HG03469 (cell line): ENCODE results near the gene INSIG1.

Experiments
- ATAC-seq: cut with Tn5 transposase; IDR thresholded peaks from one replicate; pipeline ENCODE4 v1.9.1; 2021; ENCODE audit warnings: mild to moderate bottlenecking, moderate library complexity, moderate number of reproducible peaks; ENCODE audit not compliant: unreplicated experiment

INSIG1 gene

DNA sequence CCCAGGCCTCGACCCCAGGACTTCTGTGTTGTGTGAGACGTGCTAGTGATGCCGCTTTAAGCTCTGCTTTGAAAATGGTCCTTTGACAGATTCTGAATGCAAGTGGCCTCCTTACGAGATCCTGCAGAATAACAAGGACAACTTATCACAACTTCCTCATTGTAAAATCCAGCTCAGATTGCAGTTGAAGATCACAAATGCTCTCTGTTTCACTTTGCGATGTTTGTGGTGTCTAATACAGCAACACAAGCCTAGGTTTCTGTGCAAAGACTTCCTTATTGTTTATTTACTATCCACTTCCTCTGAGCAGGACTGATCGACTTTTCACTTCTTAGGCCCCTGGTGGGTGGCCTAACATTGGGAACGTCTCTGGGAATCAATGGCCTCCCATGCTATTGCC, 31.7 kb upstream of the INSIG1 start:
- ATAC-seq = no peak

DNA sequence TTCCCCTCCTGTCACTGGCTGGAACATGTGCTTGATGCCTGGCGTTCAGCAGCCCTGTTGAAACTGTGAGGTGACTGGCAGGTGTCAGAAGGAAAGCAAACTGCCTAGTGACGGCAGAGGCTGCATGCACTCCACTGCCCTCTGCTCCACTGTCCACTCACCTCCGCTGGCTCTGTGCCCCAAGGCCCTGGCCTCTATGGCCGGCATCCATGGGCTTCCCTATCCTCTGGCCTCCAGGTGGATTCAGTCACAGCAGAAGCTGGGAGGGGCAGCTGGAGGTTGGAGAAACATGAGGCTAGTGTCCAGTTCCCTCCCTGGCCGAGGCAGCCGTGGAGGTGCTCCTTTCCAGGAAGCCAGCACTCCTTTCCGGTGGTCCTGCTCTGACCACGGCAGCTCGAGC, 31.2 kb upstream of the INSIG1 start:
- ATAC-seq = no peak

DNA sequence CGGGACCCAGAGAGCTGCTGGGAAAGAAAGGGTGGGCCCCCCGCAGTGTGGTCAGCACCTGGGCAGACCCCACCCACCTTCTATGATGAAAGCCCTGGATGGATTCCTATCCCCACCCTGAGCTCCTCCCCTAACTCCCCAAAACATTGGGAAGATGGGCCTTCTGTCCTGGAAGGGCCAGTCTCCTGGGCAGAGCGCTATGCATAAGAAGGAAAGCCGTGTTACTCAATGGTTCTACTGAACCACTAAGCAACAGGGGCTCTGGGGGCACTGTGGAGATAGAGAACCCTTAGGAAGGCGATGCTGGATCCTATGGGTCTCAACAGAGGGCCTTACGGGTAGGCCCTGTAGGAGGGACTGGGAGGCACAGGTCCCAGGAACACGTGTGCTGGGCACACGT, 30.7 kb upstream of the INSIG1 start:
- no peak for ATAC-seq

DNA sequence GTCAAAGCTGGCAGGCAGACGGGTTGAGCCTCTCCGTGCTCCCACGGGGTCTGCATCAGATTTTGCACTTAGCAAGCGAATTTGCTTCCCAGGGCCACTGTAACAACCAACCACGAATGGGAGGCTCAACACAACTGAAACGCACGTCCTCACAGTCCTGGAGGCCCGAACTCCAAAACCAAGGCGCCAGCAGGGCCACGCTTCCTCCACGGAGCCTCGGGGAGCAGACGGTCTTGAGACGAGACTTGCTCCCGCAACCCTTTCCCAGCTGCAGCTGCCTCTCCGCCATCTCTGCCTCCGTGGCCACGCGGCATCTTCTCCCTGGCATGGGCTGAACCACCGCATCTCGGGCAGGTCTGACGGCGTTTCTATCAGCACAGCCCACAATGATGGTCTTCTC, 30.2 kb upstream of the INSIG1 start:
- no peak for ATAC-seq

DNA sequence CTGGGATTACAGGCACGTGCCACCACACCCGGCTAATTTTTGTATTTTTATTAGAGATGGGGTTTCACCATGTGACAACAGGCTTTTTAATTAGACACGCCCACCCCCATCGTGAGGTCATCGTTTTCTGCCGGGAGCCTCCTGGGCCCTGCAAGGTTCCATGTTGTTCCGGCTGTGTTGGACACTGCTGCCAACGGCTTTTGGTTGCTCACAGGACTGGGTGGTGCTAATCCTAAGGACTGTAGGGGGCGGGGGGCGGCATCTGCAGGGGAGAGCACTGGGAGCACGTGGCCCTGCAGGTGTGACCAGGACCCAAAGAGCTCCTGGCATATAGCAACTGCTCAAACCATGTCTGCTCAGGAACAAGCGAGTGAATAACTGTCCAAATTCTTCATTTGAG, 29.5 kb upstream of the INSIG1 start:
- ATAC-seq = no peak

DNA sequence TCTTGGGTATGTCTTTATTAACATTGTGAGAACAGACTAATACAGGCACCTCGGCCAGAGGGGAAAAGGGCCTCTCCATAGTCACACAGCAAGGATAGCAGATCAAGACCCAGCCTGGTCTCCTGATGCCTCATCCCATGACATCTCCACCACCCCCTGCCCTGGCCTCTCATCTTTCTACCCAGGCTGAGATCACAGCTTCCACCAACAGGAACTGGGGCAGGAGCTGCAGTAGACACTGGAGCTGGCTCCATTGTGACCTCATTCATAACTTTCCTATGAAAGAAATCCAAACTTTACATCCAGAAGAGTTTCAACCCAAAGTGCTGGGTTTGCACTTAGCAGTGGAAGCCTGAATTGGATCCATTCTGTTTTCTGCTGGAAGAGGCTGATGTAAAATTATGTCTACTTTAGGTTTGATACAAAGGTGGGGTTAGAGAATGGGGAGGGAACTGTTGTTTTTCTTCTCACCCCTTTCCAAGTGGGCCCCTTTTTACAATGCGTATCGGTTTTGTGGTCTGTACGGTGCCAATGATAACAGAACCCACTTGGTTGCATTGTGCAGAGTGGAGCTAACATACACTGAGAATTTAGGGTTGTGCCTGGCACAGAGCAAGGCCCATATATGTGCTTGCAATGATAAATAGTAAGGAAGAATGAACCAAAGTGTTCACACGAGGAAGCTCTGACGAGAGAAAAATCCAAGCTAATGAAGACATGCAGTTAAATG, 28.6 kb upstream of the INSIG1 start:
- ATAC-seq = no peak

DNA sequence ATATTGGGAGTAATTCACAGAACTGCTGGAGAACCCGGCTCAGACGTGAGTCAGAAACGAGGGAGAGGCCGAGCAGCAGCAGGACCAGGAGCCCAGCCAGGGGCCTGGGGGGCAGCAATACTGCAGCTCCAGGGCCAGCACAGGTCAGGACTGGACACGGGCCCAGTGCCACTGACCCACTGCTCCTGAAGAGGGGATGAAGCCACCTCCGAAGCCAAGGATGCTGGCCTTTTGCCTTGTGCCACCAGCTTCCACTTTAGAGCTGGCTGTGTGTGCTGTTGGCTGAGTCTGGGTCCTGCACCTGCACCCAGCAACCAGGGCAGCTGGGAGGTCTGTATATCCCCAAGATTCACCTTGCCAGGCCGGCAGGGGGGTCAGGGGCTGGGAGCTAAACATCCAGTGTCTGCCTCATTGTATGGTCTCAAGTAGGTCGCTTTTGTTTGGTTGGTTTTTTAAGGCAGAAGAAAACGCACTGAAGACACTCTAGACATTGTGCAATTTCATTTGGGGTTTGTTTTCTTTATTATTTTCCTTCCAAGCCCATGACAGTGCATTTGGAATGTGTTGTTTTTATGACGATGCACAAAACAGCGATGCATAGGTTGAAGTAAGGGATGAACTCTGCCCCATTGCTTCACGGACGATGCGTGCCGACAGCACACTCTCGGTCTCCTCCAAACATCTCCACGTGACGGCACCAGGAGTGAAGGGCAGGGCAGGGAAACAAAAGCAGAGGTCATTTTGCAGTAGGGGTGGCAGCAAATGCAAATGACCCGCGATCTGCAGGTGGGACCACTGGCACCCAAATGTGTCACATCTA, 27.7 kb upstream of the INSIG1 start:
- ATAC-seq = no peak

DNA sequence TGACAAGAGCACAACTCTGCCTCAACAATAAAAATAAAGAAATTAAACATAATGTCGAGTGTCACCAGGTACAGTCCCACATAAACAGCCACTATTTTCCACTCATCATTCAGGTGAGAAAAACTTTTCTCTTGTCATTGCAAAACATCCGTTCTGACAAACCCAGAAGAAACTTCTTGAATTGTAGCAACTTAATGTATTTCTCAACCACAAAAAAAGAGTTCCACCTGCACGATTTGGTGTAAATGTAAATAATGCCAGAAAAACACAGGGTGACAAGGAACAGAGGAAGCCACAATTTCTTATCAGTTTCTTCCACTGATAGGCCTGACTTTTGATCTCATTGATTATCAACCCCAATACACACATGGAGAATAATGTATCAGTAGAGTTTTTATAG, 26.8 kb upstream of the INSIG1 start:
- ATAC-seq = no peak

DNA sequence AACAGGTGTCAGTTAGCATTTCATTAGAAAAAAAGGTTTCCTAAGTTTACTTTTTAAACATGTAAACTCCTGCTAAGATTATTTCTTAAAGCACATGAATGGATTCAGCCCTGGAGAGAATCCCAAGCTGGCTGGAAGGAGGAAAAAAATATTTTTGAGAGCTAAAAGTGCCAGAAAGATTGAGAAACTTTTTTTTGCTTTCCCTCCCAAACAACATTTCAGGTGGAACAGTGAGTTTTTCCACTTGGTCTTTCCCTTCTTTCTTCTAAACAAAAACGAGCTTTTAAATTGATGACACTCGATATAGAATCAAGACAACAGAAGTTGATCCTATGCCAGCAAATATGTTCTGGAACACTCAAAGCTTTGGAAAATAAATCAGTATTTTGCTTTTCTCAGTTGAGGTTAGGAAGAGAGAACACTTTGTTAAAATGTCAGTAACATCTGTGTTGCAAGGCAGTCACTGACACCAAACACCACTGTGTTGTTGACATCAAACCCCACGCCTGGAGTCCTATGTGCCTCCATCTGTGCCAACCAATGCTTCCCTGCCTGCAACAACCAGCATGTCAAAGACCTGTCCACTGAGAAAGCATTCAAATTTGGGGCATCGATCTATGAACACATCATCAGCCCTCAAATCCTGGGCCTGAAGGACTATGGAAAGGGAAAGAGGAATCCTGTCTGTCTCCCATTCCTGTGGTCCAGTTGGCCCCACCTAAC, 22.9 kb upstream of the INSIG1 start:
- no peak for ATAC-seq

DNA sequence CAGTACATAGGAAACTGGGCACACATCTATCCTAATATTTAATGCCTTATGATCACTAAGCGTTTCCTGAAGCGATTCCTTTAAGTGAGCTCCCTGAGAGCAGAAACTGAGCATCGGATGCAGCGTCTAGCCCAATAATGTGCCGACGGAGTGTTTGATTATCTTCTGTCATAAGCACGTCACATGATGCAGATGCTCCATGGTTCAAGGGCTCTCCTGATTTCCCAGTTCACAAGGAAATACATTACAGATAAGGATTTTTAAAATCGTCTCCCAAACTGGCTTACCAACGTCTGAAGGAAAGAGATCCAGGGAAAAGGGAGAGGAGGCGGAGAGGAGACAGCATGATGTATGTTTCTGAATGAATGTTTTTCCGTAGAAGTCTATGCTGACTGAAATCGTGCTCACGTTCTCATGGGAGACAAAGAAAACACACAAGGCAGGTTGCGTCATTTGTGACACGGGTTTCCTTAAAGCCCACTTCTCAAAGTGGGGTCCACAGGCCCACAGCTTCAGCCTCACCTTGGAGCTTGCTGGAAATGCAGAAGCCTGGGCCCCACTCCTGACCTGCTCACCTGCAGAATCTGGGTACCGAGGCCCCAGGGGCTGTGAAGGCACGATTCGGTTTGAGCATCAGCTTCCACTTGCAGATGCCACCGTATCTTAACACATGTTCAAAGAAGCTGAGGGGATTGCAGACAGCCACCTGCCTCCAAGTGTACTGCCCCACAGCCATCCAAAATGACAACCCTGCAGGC, 21.5 kb upstream of the INSIG1 start:
- ATAC-seq = no peak

DNA sequence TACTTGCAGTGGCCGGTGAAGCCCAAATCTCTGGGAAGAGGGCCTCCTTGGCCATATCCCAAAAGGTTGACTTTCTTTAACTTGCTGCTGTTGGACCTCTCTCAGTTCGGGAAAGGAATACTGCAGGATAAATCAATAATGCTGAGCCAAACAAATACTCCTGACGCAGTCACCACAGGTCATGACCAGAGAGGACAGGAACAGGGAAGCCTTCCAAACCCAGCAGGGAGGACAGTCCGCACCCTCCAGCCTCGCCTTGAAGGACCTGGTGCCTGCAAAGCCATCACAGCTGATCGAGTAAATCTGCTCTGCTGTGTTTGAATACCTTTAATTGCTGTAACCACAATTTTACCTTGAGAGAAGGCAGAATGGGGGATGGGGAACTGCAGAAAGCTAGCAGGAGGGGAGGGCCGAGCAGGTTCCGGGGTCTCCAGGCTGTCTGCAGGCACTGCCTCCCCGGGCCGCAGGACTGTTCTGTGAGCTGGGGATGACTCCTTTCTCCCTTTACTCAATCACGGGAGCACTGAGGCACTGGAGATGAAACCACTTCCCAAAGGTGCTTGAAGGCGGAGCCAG, 20.8 kb upstream of the INSIG1 start:
- no peak for ATAC-seq

DNA sequence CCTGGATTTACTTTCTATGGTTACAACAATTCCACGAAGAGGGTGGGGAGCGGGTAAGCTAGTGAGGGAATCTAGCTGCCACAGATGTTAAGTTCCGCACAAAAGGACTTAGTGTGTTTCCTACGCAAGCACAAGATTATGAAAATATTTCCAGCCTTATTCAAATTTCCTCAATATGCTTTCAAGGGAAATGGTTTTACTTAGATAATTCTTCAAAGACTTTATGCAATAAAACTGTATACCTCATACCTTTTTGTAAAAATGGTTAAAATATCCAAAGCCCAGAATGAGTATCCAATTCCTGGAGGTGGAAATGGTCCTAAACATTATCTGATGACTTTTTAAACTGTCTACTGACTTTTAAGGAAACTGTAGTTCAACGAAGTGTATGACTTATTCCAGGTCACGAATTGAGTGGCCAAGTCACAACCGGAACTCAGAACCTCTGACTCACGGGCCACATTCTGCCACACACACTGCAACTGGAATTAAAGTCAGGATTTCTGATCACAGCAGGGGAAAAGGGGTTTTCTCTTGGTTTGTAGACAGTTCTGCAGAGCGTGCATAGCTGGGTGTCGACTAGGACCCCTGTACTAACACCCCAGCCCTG, 20.2 kb upstream of the INSIG1 start:
- ATAC-seq = no peak

DNA sequence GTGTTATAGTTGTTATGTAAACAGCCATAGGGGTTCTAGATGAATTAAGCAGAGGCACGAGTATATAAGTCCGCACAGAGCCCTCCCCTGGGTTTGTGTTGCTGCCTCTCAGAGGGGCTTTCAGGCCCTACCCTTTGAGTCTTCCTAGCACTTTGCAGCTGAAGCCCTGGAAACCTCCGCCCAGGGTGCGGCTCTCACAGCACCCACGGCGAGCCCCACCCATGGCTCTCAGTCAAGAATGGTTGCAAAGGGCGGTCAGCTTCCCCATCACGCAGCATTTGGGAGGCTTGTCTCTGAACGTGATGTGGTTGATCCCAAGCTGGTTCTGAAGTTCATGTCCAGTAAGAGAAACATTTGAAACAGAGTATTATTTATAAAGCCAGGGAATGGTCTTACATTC, 18.8 kb upstream of the INSIG1 start:
- ATAC-seq = no peak

DNA sequence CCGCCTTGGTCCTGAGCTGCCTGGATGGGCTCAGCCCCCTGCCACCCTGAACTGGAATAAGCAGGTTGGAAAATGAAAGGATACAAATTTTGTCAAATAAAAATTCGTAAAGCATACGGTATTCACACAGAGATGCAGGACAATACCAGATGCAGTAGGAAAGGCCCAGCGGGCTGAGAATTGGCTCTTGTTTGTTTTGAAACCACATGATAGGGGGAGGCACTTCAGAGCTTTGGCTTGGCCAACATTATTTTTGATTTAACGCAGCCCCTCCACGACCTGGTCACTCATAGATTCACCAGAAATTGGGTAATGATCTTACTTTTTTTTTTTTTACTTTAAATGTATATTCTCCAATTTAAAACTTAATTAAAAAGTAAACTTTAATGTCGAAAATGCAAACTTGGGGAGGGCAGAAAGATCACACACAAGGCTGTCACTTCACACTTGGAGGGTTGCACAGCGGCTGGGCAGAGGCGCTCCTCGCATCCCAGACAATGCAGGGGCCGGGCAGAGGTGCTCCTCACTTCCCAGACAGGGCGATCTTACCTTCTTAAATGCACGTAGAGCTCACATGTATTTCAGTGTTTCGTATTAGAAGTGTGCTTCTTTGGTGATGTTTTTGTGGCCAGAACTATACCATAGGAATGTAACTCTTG, 17.8 kb upstream of the INSIG1 start:
- ATAC-seq = no peak

DNA sequence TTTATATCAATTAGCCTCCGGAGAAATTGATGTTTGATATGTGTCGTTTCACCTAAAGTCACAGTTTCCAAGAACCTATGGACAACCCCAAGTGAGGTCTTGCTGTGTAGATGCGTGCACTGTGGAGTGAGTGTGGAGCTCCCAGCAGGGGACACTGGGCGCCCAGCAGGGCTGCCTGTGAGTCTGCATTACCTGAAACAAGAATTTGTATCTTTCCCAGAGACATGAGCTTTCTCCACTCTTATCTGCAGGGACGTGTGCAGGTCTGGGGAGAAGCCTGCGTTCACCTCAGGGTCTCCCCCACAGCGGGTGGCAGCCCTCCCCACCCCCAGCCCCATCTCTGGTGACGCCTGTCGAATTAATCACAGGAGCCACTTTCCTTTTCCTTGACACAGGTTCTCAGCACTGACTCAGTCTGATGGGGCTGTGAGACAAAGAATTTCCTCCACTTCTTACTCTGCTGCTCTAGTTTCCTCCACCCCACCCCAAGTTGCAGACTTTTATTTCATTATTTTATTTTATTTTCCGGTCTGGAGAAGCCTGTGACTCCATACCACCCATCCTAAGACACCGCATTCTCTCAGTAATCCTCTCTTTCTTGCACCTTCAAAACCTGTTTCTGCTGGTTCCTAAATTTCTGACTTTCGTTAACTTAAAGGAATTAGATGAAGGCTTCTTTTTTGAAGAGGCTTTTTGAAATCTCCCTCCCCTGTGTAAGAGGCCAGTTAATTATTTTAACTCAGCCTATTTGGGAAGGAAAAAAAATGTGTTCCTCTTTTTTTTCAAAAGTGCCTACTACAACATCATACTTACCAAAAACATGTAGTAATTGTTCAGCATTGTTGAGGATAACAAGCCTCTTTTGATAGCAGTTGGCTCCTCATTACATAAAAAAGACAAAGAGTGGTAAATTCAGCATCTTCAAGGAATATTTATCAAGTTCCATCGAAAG, 17.0 kb upstream of the INSIG1 start:
- no peak for ATAC-seq

DNA sequence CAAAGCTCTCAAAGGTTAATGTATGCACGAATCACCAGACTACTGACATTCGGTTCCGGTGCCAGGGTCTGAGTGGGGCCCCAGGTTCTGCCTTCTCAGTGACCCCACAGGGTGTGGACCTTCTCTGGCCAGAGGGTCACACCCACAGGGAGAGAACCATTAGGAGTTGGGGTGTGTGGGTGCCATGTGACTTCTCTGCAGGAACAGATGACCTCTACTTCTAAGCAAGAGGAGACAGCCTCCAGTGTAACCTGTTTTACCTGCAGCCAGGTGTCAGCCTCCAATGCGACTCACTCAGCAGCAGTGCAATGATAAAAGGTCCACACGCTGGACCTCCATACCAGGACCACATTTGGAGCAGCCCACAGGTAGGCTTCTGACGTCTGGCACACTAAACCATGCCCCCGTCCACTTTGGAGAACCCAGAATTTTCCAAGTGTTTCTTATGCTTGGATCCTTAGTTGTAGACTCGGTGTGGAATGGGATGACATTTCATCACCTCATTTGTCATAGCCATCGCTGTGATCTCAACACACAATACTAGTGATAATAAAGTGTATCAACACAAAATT, 16.2 kb upstream of the INSIG1 start:
- no peak for ATAC-seq

DNA sequence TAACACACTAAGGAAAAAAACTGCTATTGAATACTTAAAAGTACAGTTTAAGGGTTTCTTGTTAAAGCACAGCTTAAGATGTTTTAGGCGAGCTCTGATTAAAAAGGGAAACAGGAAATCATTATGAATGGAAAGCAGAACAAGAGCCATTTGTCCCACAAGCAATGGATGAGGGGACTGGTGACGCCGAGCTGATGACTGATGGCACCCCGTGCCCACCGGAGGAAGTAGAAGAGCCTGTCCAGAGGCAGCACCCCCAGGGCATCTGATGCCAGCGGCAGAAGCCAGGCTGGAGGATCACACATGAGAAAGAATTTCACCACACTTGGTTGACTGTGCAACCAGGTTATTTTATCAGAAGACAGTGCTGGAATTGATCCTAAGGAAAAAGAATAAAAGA, 15.0 kb upstream of the INSIG1 start:
- no peak for ATAC-seq

DNA sequence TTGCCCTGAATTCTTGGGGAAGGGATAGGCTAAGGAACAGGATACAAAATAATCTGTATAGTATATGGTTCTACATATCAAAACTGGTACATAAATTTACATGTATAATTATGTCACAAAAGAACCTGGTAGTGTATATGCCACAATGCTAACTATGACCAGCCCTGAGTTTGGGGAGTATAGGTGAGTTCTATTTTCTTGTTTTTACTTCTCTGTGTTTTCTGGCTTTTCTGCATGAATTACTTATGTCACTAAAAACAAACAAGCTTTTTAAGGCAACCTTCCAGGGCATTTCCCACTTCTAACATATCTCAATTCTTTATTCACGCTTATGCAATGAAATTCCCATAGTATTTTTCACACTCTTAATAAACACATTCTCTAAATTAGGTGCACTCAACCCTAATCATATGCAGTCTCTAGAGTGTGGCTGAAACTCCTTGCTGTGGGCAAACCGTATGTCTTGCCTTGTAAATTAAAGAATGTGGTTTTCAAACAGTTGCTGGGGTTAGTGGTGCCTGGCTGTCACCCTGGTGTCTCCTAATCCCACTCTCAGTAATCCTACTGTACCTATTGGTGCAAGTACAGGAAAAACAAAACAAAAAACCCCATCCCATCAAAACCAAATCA, 14.0 kb upstream of the INSIG1 start:
- ATAC-seq = peak; percentile 86
